Upper lobe of left lung (tissue), 4 donors: Measurements from ENCODE around the gene IQSEC1.

Source experiments
- POLR2A ChIP-seq, 4 donors: fragments of 450-650 bp; IDR thresholded peaks; one replicate each; pipeline ENCODE4 v1.5.1; 2016 to 2017; ENCODE audit warnings: antibody characterized with exemption in 4 of 4, mild to moderate bottlenecking in 2 of 4
- POLR2AphosphoS5 ChIP-seq, 2 donors: sonication (generic); formaldehyde crosslinking; IDR thresholded peaks; one replicate each; pipeline ENCODE4 v1.5.1; 2017; ENCODE audit warnings: antibody characterized with exemption in 2 of 2
- TF ChIP-seq, protein P1 (sequence below), 6 experiments: fragments of 450-650 bp in 4 of 6; fragments of 200-600 bp in 2 of 6; sonication (generic) in 2 of 6; IDR thresholded peaks; one replicate each; pipeline ENCODE4 v1.5.1; 2016 to 2019; ENCODE audit warnings: antibody characterized with exemption in 6 of 6

DNA sequence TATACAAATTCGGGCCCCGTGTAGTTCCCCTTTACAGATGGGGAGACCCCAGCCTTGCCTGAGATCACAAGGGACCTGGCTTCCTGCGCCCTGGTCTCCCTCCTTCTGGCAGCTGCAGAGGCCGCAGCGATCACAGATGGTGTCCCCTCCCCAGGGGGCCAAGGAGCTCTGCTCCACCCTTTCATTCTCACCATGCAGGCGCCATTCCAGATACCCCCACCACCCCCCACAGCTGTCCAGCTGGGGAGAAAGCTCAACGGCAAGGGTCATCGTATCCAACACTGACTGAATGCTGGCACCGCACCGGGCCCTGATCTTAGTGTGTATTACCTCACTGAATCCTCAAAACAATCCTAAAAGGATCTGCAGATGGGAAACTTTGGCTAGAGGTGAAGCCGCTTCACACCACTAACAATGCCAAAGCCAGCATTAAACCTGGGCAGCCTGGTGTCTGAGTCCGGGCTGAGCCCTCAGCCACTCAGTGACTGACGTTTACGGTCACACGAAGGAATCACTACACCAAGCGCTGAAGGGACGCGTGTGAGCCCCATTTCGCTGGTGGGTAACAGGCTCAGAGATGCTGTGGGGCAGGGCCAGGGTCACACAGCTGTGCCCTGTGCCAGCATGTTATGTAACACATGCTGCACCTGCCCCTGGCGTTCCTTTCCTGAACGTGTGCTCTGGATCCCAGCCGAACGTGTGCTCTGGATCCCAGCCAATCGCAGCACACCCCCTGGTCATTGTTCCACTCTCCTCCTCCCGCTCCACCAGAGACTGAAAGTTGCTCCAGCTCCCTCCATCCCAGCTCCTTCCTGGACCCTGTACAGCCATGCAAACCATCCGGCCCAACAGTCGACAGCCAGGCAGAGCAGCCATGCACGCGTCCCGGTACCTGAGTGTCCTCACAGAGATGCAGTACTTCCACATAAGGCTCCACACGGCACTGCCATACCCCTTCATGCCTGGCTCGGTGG is 51.8 kb downstream of the IQSEC1 start:
- TF ChIP-seq, protein P1, sequence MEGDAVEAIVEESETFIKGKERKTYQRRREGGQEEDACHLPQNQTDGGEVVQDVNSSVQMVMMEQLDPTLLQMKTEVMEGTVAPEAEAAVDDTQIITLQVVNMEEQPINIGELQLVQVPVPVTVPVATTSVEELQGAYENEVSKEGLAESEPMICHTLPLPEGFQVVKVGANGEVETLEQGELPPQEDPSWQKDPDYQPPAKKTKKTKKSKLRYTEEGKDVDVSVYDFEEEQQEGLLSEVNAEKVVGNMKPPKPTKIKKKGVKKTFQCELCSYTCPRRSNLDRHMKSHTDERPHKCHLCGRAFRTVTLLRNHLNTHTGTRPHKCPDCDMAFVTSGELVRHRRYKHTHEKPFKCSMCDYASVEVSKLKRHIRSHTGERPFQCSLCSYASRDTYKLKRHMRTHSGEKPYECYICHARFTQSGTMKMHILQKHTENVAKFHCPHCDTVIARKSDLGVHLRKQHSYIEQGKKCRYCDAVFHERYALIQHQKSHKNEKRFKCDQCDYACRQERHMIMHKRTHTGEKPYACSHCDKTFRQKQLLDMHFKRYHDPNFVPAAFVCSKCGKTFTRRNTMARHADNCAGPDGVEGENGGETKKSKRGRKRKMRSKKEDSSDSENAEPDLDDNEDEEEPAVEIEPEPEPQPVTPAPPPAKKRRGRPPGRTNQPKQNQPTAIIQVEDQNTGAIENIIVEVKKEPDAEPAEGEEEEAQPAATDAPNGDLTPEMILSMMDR (IDR thresholded peaks at IDR 0.05), result no peak
- TF ChIP-seq POLR2A (IDR thresholded peaks at IDR 0.05), result no peak
- no peak for TF ChIP-seq POLR2AphosphoS5 (IDR thresholded peaks at IDR 0.05)
